Liver (tissue), 3 donors: ENCODE data around the gene TTF1.

Source experiments
- EGR1 ChIP-seq, 2 donors: IDR thresholded peaks; 2 replicates each; pipeline ENCODE4 v1.6.1; 2016 to 2018; ENCODE audit warnings: antibody characterized with exemption in 2 of 2, low read depth in 2 of 2
- FOXA1 ChIP-seq: IDR thresholded peaks from 2 replicates; pipeline ENCODE4 v1.6.1; 2016; ENCODE audit warnings: antibody characterized with exemption
- GABPA ChIP-seq, 2 donors: IDR thresholded peaks in 1 of 2; conservative IDR thresholded peaks in 1 of 2; 2 replicates each; pipeline ENCODE4 v1.6.1; 2016; ENCODE audit warnings: antibody characterized with exemption in 2 of 2, mild to moderate bottlenecking in 1 of 2, moderate library complexity in 1 of 2
- JUND ChIP-seq, 2 donors: IDR thresholded peaks; 2 replicates each; pipeline ENCODE4 v1.6.1; 2016; ENCODE audit warnings: antibody characterized with exemption in 2 of 2
- NR2F2 ChIP-seq: IDR thresholded peaks from 2 replicates; pipeline ENCODE4 v1.6.1; 2016; ENCODE audit warnings: antibody characterized with exemption
- RAD21 ChIP-seq, 2 donors: IDR thresholded peaks; 2 replicates each; pipeline ENCODE4 v1.6.1; 2016; ENCODE audit warnings: antibody characterized with exemption in 2 of 2, mild to moderate bottlenecking in 2 of 2
- RXRA ChIP-seq, 2 donors: IDR thresholded peaks; 2 replicates each; pipeline ENCODE4 v1.6.1; 2017 to 2018; ENCODE audit warnings: antibody characterized with exemption in 2 of 2, mild to moderate bottlenecking in 1 of 2
- SP1 ChIP-seq: IDR thresholded peaks from 2 replicates; pipeline ENCODE4 v1.6.1; 2018; ENCODE audit warnings: antibody characterized with exemption, mild to moderate bottlenecking
- TAF1 ChIP-seq: conservative IDR thresholded peaks from 2 replicates; pipeline ENCODE4 v1.6.1; 2016; ENCODE audit warnings: antibody characterized with exemption, mild to moderate bottlenecking
- YY1 ChIP-seq: IDR thresholded peaks from 2 replicates; pipeline ENCODE4 v1.6.1; 2016; ENCODE audit warnings: antibody characterized with exemption, mild to moderate bottlenecking
- TF ChIP-seq, protein P1 (sequence below): fragments of 150-350 bp; IDR thresholded peaks from 2 replicates; pipeline ENCODE4 v1.5.1; 2017; ENCODE audit warnings: improper control_type of control experiment, low read depth, low read length; ENCODE audit not compliant: missing input control
- TF ChIP-seq, protein P2 (sequence below): IDR thresholded peaks from 2 replicates; pipeline ENCODE4 v1.6.1; 2016; ENCODE audit warnings: antibody characterized with exemption
- TF ChIP-seq, protein P3 (sequence below): IDR thresholded peaks from 2 replicates; pipeline ENCODE4 v1.6.1; 2016; ENCODE audit warnings: antibody characterized with exemption, mild to moderate bottlenecking
- TF ChIP-seq, protein P4 (sequence below): IDR thresholded peaks from 2 replicates; pipeline ENCODE4 v1.6.1; 2016; ENCODE audit warnings: antibody characterized with exemption
- donor health status: healthy.
- donor health status: healthy.

DNA sequence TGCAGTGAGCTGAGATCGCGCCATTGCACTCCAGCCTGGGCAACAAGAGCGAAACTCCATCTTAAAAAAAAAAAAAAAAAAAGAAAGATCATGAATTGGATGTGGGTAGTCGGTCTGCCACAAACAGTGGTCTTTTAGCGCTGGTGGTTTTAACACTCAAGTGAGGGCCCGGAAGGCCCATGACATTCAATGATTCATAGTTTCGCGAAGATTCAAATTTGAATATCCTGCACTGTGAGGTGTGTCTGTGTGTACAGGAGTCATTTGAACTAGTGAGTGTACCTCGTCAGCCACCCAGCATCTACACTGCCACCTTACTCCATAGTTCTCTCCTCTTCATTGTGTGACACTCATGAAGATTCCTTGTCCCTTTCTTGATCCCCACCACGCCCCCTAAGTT lies 44.6 kb upstream of the TTF1 start:
- TF ChIP-seq, protein P1, sequence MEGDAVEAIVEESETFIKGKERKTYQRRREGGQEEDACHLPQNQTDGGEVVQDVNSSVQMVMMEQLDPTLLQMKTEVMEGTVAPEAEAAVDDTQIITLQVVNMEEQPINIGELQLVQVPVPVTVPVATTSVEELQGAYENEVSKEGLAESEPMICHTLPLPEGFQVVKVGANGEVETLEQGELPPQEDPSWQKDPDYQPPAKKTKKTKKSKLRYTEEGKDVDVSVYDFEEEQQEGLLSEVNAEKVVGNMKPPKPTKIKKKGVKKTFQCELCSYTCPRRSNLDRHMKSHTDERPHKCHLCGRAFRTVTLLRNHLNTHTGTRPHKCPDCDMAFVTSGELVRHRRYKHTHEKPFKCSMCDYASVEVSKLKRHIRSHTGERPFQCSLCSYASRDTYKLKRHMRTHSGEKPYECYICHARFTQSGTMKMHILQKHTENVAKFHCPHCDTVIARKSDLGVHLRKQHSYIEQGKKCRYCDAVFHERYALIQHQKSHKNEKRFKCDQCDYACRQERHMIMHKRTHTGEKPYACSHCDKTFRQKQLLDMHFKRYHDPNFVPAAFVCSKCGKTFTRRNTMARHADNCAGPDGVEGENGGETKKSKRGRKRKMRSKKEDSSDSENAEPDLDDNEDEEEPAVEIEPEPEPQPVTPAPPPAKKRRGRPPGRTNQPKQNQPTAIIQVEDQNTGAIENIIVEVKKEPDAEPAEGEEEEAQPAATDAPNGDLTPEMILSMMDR: no peak
- TF ChIP-seq TAF1 (no peak), SP1 (no peak), YY1 (no peak), JUND (IDR thresholded peaks at IDR 0.05) (no peak), RAD21 (IDR thresholded peaks at IDR 0.05) (no peak), NR2F2 (no peak), EGR1 (IDR thresholded peaks at IDR 0.05; ENCODE audit: low read depth in 2 of 2) (no peak), RXRA (IDR thresholded peaks at IDR 0.05) (no peak), FOXA1 (no peak), GABPA (IDR thresholded peaks at IDR 0.05 in 1 of 2, conservative IDR thresholded peaks at IDR 0.05 in 1 of 2) (no peak)
- TF ChIP-seq, protein P2, sequence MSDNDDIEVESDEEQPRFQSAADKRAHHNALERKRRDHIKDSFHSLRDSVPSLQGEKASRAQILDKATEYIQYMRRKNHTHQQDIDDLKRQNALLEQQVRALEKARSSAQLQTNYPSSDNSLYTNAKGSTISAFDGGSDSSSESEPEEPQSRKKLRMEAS: no peak
- TF ChIP-seq, protein P3, sequence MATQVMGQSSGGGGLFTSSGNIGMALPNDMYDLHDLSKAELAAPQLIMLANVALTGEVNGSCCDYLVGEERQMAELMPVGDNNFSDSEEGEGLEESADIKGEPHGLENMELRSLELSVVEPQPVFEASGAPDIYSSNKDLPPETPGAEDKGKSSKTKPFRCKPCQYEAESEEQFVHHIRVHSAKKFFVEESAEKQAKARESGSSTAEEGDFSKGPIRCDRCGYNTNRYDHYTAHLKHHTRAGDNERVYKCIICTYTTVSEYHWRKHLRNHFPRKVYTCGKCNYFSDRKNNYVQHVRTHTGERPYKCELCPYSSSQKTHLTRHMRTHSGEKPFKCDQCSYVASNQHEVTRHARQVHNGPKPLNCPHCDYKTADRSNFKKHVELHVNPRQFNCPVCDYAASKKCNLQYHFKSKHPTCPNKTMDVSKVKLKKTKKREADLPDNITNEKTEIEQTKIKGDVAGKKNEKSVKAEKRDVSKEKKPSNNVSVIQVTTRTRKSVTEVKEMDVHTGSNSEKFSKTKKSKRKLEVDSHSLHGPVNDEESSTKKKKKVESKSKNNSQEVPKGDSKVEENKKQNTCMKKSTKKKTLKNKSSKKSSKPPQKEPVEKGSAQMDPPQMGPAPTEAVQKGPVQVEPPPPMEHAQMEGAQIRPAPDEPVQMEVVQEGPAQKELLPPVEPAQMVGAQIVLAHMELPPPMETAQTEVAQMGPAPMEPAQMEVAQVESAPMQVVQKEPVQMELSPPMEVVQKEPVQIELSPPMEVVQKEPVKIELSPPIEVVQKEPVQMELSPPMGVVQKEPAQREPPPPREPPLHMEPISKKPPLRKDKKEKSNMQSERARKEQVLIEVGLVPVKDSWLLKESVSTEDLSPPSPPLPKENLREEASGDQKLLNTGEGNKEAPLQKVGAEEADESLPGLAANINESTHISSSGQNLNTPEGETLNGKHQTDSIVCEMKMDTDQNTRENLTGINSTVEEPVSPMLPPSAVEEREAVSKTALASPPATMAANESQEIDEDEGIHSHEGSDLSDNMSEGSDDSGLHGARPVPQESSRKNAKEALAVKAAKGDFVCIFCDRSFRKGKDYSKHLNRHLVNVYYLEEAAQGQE: no peak
- TF ChIP-seq, protein P4, sequence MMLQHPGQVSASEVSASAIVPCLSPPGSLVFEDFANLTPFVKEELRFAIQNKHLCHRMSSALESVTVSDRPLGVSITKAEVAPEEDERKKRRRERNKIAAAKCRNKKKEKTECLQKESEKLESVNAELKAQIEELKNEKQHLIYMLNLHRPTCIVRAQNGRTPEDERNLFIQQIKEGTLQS: no peak
